BJ (cell line): Measurements from ENCODE around the gene APBA2. TPM values are rescaled to one million over a fixed set of nuclear protein-coding genes. Genes with fewer than 3 reads are reported as not detected.
A peak's percentile ranks its signal among the peaks of the same experiment; 100 is the strongest.

Experiments used
- CTCF ChIA-PET: fragments of 350-600 bp; formaldehyde crosslinking; extraction: SDS; loops from one replicate; lab custom pipeline; 2021; ENCODE audit warnings: antibody characterized with exemption, inconsistent platforms; lab: Yijun Ruan, JAX
- POLR2A ChIA-PET: fragments of 300-600 bp; sonication (Branson Sonifier 250); formaldehyde crosslinking; extraction: SDS; loops from one replicate; lab custom pipeline; 2021; ENCODE audit warnings: antibody characterized with exemption; lab: Charles Lee
- DNase-seq: peaks from one replicate; pipeline ENCODE4 v3.0.0-alpha.2; 2011; ENCODE audit warnings: low read depth
- H3K27me3 ChIP-seq: 2 replicates; pipeline ENCODE4 v1.6.0; 2011; ENCODE audit warnings: low read length; ENCODE audit not compliant: control insufficient read depth, insufficient read depth
- H3K36me3 ChIP-seq: 2 replicates; pipeline ENCODE4 v1.5.1; 2011; ENCODE audit warnings: low read length; ENCODE audit not compliant: control insufficient read depth, insufficient read depth
- H3K4me3 ChIP-seq: 2 replicates; pipeline ENCODE4 v1.5.1; 2011; ENCODE audit warnings: low read depth, mild to moderate bottlenecking, control low read depth, low read length
- polyA plus RNA-seq: library from polyadenylated mRNA; depleted of rRNA; stranded (reverse); fragments of >200 nt; gene quantifications from 2 replicates; pipeline ENCODE4 v1.2.3, GENCODE V29; 2011
- TF ChIP-seq, protein P1 (sequence below): IDR thresholded peaks from 2 replicates; pipeline ENCODE4 v1.5.1; 2011; ENCODE audit warnings: low read depth, mild to moderate bottlenecking, control low read depth, inconsistent platforms, low read length, moderate library complexity; ENCODE audit not compliant: insufficient read depth

APBA2 gene
- polyA plus RNA-seq, 1 experiment: 15.1 TPM

DNA sequence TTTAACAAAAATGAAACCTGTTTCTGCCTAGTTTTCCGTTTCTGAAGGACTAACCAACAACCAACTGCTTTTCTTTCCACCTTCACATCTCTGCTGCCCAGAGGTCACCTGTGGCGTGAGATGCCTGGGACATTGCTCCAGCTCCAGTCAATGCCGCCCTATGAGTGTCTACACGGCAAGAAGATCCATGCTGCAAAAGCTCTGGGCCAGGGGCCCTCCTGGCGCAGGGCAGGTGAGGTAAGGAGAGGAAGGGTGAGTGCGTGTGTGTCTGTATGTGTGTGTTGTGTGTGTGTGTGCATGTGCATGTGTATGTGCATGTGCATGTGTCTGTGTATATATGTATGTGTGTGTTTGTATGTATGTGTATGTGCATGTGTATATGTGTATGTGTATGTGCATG, 252.5 kb downstream of the APBA2 start:
- no peaks in the 10 kb centered on the region for H3K36me3 ChIP-seq
- DNase-seq: no peak
- TF ChIP-seq, protein P1, sequence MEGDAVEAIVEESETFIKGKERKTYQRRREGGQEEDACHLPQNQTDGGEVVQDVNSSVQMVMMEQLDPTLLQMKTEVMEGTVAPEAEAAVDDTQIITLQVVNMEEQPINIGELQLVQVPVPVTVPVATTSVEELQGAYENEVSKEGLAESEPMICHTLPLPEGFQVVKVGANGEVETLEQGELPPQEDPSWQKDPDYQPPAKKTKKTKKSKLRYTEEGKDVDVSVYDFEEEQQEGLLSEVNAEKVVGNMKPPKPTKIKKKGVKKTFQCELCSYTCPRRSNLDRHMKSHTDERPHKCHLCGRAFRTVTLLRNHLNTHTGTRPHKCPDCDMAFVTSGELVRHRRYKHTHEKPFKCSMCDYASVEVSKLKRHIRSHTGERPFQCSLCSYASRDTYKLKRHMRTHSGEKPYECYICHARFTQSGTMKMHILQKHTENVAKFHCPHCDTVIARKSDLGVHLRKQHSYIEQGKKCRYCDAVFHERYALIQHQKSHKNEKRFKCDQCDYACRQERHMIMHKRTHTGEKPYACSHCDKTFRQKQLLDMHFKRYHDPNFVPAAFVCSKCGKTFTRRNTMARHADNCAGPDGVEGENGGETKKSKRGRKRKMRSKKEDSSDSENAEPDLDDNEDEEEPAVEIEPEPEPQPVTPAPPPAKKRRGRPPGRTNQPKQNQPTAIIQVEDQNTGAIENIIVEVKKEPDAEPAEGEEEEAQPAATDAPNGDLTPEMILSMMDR: no peak
- ChIA-PET CTCF (interaction anchor here (0.6 to 1.1 kb wide), 2 partner anchors 9 to 433 kb away, joined by 3 to 4 read pairs; no protein-coding TSS in a partner anchor), POLR2A (no interaction called here)
- H3K4me3 ChIP-seq: no peak overlapping the region
- H3K27me3 ChIP-seq: peaks cover 2% of the 10 kb centered on the region; the same call in 1 of the 2 replicates

DNA sequence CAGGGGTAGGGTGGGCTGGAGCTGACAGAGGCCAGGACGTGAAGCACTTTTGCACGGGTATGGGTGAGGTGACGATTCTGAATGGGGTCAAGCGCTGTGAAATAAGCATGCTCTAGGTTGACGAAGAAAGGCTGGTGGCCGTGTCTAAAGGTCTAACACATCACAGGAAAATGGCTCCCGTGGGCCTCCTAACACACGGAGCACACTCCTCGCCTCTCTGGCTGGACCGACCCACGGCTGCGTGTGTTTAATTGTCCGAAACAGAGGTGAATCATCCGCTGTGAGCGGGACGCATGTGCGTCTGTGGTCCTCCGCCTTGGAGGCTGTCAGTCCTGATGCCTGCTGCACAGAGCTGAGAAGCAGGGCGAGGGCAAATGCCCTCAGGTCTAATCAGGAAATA, 253.3 kb downstream of the APBA2 start:
- peaks cover 2% of the 10 kb centered on the region; the same call in 1 of the 2 replicates for H3K27me3 ChIP-seq
- no peak for DNase-seq
- no peaks in the 10 kb centered on the region for H3K36me3 ChIP-seq
- H3K4me3 ChIP-seq: no peak overlapping the region
- POLR2A ChIA-PET: no interaction called here
- TF ChIP-seq, protein P1: no peak
- CTCF ChIA-PET: interaction anchor here (0.6 to 3.4 kb wide), 7 partner anchors 8 to 531 kb away, joined by 3 to 24 read pairs (median 5); no protein-coding TSS in a partner anchor

DNA sequence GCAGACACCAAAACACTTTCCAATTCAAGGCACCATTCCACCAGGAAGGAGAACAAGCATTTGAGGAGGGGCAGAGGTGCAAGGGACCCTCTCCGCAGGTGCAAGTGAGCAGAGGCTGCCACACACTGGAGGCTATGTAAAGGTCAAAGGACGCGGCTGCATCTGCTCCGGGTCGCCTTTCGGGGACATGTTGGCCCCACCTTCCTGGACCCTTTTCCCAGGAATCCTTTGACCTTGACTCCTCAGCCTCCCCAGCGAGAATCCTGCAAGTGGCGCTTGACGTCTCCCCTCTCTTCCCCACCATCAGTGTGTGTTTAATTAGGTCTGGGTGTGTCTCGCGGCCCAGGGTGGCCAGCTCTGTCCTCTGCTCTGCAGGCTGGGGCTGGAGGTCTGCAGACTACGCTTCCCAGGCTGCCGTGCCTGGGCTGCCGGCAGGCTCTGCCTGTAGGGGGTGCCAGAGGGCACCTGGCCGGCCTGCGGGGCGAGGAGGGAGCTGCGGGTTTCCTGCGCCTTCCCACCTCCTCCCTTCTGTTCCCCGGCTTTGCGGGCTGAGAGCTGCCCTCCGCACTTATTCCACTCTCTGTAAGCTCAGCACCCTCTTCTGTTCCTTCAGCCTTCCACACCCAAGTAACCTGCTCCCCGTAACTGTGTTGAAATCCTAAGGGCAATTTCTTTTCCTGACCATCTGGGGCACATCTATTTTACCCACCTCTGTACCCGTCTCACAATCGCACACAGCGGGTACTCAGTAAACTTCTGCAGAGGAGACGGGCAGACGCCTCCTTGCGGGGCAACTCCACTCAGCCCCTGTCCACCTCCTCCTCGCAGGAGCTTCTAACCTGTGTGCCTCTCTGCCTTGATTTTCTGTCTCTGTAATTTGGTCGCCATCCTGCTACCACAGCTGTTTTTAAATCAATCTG, 254.0 kb downstream of the APBA2 start:
- Histone ChIP-seq H3K27me3 (peaks cover 2% of the 10 kb centered on the region; the same call in 1 of the 2 replicates), H3K4me3 (no peak overlapping the region), H3K36me3 (no peaks in the 10 kb centered on the region)
- ChIA-PET POLR2A (interaction anchor here (0.5 kb wide), 1 partner anchor 11 kb away, joined by 6 read pairs; no protein-coding TSS in a partner anchor), CTCF (interaction anchor here (0.6 to 3.4 kb wide), 19 partner anchors 9 to 531 kb away, joined by 3 to 24 read pairs (median 5); no protein-coding TSS in a partner anchor)
- TF ChIP-seq, protein P1: peak; percentile 95
- DNase-seq: no peak

DNA sequence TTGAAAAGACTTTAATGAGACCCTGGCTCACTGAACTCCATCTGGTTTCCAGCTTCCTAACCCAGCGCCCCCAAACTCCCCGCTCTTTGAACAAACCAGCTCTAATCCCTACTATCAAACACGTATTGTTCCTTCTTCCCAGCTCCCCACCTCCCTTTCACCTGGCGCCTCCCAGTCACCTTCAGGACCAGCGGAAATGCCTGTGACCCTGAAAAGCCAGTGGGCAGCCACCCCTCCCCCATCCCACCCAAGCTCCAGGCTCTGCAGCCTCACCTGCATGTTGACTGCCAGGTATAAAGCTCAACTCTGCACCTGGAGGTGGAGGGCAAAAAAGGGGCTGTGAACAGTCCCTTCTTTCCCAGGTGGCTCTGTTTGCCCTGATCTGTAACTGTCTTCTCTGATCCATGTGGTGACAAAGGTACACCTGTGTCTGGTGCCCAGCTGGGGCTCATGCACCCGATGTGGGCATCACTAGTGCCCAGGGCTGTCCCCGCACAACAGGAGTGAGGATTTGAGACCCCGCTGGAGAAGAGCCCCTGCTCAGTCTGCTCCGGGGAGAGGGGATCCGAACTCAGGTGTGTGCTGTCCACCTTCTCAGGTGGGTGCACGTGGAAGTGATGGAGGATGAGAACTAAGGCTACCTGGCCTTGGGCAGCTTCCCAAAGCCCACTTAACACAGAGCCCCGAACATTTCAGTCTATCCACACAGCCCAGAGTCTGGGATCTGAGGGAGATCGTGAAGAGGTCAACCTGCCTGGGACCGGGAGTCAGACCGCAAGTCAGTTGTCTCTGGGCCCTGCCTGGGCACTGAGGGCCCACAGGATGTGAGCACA, 254.9 kb downstream of the APBA2 start:
- no peak overlapping the region for H3K4me3 ChIP-seq
- no peaks in the 10 kb centered on the region for H3K36me3 ChIP-seq
- CTCF ChIA-PET: interaction anchor here (0.6 to 3.4 kb wide), 20 partner anchors 8 to 525 kb away, joined by 3 to 24 read pairs (median 4); no protein-coding TSS in a partner anchor
- TF ChIP-seq, protein P1: no peak
- H3K27me3 ChIP-seq: peaks cover 2% of the 10 kb centered on the region; the same call in 1 of the 2 replicates
- POLR2A ChIA-PET: interaction anchor here (0.5 kb wide), 1 partner anchor 12 kb away, joined by 6 read pairs; no protein-coding TSS in a partner anchor
- DNase-seq: no peak
